Measurements from ENCODE around the gene NQO1.
"Not testable (repeated sequence)": the region's sequence is repeated elsewhere in the genome, so short reads cannot be mapped to it uniquely, and the experiment has no call there.

Gene NQO1

GRCh38 chr16:69726313-69727060 is at the start of gene NQO1:
NQO1 (minus strand) TSS chr16:69726560; CDS start chr16:69726439, 121 bp downstream.
- peak; percentile 91 for DNase-seq (ENCODE audit: low read depth)

- DNase-seq (ENCODE audit: low read depth): no peak
Measured at GRCh38 chr16:69775563-69775962, 49.2 kb upstream of the NQO1 start.

GRCh38 chr16:69773260-69773947 is 47.0 kb upstream of the NQO1 start:
- DNase-seq (ENCODE audit: low read depth): no peak

- DNase-seq (ENCODE audit: low read depth): no peak
Measured at GRCh38 chr16:69771651-69771967, 45.2 kb upstream of the NQO1 start.

- DNase-seq (ENCODE audit: low read depth): no peak
Measured at GRCh38 chr16:69769404-69769803, 43.0 kb upstream of the NQO1 start.

GRCh38 chr16:69768666-69769065 is 42.3 kb upstream of the NQO1 start:
- no peak for DNase-seq (ENCODE audit: low read depth)

GRCh38 chr16:69767459-69768229 is 41.3 kb upstream of the NQO1 start:
- DNase-seq (ENCODE audit: low read depth): no peak

GRCh38 chr16:69763599-69763942 is 37.2 kb upstream of the NQO1 start:
- no peak for DNase-seq (ENCODE audit: low read depth)

GRCh38 chr16:69762814-69763598 is 36.6 kb upstream of the NQO1 start:
- DNase-seq (ENCODE audit: low read depth): no peak

- DNase-seq (ENCODE audit: low read depth): peak; percentile 77
Measured at GRCh38 chr16:69761983-69762813, 35.8 kb upstream of the NQO1 start, which contains the start of gene WWP2. WWP2 (plus strand) TSS chr16:69762332; CDS start chr16:69787011, 24,679 bp downstream.

- not testable (repeated sequence) for DNase-seq (ENCODE audit: low read depth)
Measured at GRCh38 chr16:69757375-69757774, 31.0 kb upstream of the NQO1 start.

GRCh38 chr16:69756705-69757104 is 30.3 kb upstream of the NQO1 start:
- no peak for DNase-seq (ENCODE audit: low read depth)

- DNase-seq (ENCODE audit: low read depth): peak; percentile 98
Measured at GRCh38 chr16:69754469-69755310, 28.3 kb upstream of the NQO1 start, which contains the start of gene NOB1. NOB1 (minus strand) TSS chr16:69754926; CDS start chr16:69754910, 16 bp downstream.

GRCh38 chr16:69754143-69754468 is 27.7 kb upstream of the NQO1 start:
- no peak for DNase-seq (ENCODE audit: low read depth)

- DNase-seq (ENCODE audit: low read depth): no peak
Measured at GRCh38 chr16:69748694-69749345, 22.5 kb upstream of the NQO1 start.

- DNase-seq (ENCODE audit: low read depth): no peak
Measured at GRCh38 chr16:69747115-69747514, 20.8 kb upstream of the NQO1 start.

GRCh38 chr16:69745959-69746358 is 19.6 kb upstream of the NQO1 start:
- no peak for DNase-seq (ENCODE audit: low read depth)

- DNase-seq (ENCODE audit: low read depth): no peak
Measured at GRCh38 chr16:69745232-69745612, 18.9 kb upstream of the NQO1 start.

GRCh38 chr16:69744363-69745231 is 18.2 kb upstream of the NQO1 start:
- no peak for DNase-seq (ENCODE audit: low read depth)

All from activated T-cell treated with anti-CD3 and anti-CD28 coated beads for 48 hours (primary cell).